Measurements from ENCODE around the gene MRFAP1. TPM values are rescaled to one million over a fixed set of nuclear protein-coding genes. Genes with fewer than 3 reads are reported as not detected.

Gene MRFAP1
- total RNA-seq, 4 donors from 2014 or later, result 147 to 234 (median 186) TPM

GRCh38 chr4:6641971-6642320 lies 1.5 kb downstream of the MRFAP1 start:
- Histone ChIP-seq H3K9me3 (no peaks in the 10 kb centered on the region), H3K36me3 (peaks cover 0 to 22% (median 15%) of the 10 kb centered on the region in 3 donors), H3K27me3 (no peaks in the 10 kb centered on the region), H3K4me1 (peaks cover 12 to 38% (median 14%) of the 10 kb centered on the region in 3 donors), H3K4me3 (peak overlapping the region; percentile 62 to 90 (median 82)), H3K27ac (peak overlapping the region in 3 of 4 donors; percentile 91 to 96 (median 96))
- DNase-seq, result no peak
- intact Hi-C loops (cut with DNase I), result no loop called here
- TF ChIP-seq, protein P1, sequence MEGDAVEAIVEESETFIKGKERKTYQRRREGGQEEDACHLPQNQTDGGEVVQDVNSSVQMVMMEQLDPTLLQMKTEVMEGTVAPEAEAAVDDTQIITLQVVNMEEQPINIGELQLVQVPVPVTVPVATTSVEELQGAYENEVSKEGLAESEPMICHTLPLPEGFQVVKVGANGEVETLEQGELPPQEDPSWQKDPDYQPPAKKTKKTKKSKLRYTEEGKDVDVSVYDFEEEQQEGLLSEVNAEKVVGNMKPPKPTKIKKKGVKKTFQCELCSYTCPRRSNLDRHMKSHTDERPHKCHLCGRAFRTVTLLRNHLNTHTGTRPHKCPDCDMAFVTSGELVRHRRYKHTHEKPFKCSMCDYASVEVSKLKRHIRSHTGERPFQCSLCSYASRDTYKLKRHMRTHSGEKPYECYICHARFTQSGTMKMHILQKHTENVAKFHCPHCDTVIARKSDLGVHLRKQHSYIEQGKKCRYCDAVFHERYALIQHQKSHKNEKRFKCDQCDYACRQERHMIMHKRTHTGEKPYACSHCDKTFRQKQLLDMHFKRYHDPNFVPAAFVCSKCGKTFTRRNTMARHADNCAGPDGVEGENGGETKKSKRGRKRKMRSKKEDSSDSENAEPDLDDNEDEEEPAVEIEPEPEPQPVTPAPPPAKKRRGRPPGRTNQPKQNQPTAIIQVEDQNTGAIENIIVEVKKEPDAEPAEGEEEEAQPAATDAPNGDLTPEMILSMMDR (IDR thresholded peaks at IDR 0.05), result no peak
- no peak for TF ChIP-seq POLR2A (IDR thresholded peaks at IDR 0.05)
- WGBS, 2 donors, result 46 to 58% methylated on average over 5 of the region's 5 CpGs

GRCh38 chr4:6643141-6643847 lies 2.8 kb downstream of the MRFAP1 start:
- H3K4me3 ChIP-seq, result no peak overlapping the region

DNA sequence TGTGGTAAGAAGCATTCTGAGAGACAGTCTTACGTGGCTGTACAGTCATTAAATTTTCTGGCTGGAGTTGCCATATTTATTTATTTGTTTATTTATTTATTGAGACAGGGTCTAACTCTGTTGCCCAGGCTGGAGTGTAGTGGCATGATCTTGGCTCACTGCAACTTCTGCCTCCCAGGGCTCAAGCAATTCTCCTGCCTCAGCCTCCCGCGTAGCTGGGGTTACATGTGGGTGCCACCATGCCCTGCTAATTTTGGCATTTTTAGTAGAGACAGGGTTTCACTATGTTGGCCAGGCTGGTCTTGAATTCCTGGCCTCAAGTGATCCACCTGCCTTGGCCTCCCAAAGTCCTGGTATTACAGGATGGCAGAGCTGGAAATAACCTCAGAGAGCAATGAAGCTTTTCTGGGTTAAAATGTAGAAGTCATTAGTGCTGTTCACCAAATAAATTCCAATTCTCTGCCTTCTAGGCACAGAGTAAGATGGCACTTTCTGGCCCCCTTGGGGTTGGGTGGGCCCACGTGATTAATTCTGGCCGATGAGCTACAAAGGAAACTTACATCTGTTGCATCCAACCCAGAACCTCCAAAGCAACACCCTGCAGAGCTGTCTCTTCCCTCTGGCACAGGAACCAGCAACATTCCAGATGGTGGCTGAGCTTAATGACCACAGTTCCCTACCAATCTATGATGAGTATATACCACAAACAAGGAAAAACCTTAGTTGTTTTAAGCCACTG lies 4.5 kb downstream of the MRFAP1 start:
- TF ChIP-seq POLR2A (IDR thresholded peaks at IDR 0.05), result no peak
- TF ChIP-seq, protein P1 (IDR thresholded peaks at IDR 0.05), result no peak
- Histone ChIP-seq H3K4me1 (peaks cover 9 to 30% (median 14%) of the 10 kb centered on the region in 3 donors), H3K27me3 (no peaks in the 10 kb centered on the region), H3K9me3 (no peaks in the 10 kb centered on the region), H3K36me3 (peaks cover 0 to 22% (median 15%) of the 10 kb centered on the region in 3 donors), H3K27ac (no peak overlapping the region), H3K4me3 (no peak overlapping the region)
- no peak for DNase-seq
- intact Hi-C loops (cut with DNase I), result no loop called here
- 64 to 69% methylated on average over 3 to 5 of the region's 5 CpGs for WGBS, 2 donors

More at GRCh38 chr4:6643141-6643847, 2.8 kb downstream of the MRFAP1 start:
- intact Hi-C loops (cut with DNase I), result no loop called here
- peak overlapping the region in 1 of 4 donors; percentile 7 for H3K27ac ChIP-seq
- H3K9me3 ChIP-seq, result no peaks in the 10 kb centered on the region
- TF ChIP-seq, protein P1 (IDR thresholded peaks at IDR 0.05), result no peak
- TF ChIP-seq POLR2A (IDR thresholded peaks at IDR 0.05), result no peak
- peaks cover 0 to 22% (median 15%) of the 10 kb centered on the region in 3 donors for H3K36me3 ChIP-seq
- no peak for DNase-seq
- peaks cover 12 to 38% (median 14%) of the 10 kb centered on the region in 3 donors for H3K4me1 ChIP-seq
- WGBS, 2 donors, result 78 to 84% methylated on average over 5 to 8 of the region's 8 CpGs
- H3K27me3 ChIP-seq, result no peaks in the 10 kb centered on the region

GRCh38 chr4:6647169-6647568 lies 6.7 kb downstream of the MRFAP1 start:
- Histone ChIP-seq H3K27ac (no peak overlapping the region), H3K27me3 (no peaks in the 10 kb centered on the region), H3K9me3 (no peaks in the 10 kb centered on the region), H3K4me1 (peaks cover under 1 to 18% (median 9%) of the 10 kb centered on the region in 3 donors), H3K4me3 (no peak overlapping the region), H3K36me3 (peaks cover 0 to 16% (median 12%) of the 10 kb centered on the region in 3 donors)
- DNase-seq, result no peak
- TF ChIP-seq, protein P1 (IDR thresholded peaks at IDR 0.05), result no peak
- TF ChIP-seq POLR2A (IDR thresholded peaks at IDR 0.05), result no peak
- intact Hi-C loops (cut with DNase I), result no loop called here
- 74 to 77% methylated on average over 5 of the region's 5 CpGs for WGBS, 2 donors

All from esophagus squamous epithelium (tissue), 5 donors.